Lower lobe of right lung (tissue), 2 donors: ENCODE data around the gene WNT9A. TPM values are rescaled to one million over a fixed set of nuclear protein-coding genes. Genes with fewer than 3 reads are reported as not detected.

Source experiments
- ATAC-seq, 2 donors: fragments of 200-7000 bp; cut with Tn5 transposase; one replicate each; pipeline ENCODE4 v1.9.1; 2020 to 2022; ENCODE audit warnings: mild to moderate bottlenecking in 2 of 2, moderate library complexity in 2 of 2
- DNase-seq: peaks from one replicate; pipeline ENCODE4 v3.0.0-alpha.2; 2020
- H3K27ac ChIP-seq: fragments of 200-600 bp; one replicate; pipeline ENCODE4 v1.8.0; 2022
- H3K27me3 ChIP-seq: fragments of 200-600 bp; one replicate; pipeline ENCODE4 v1.8.0; 2022; ENCODE audit warnings: low read depth
- H3K36me3 ChIP-seq: fragments of 200-600 bp; one replicate; pipeline ENCODE4 v1.8.0; 2022; ENCODE audit warnings: mild to moderate bottlenecking
- H3K4me1 ChIP-seq: fragments of 200-600 bp; one replicate; pipeline ENCODE4 v1.8.0; 2022
- H3K4me3 ChIP-seq: fragments of 200-600 bp; one replicate; pipeline ENCODE4 v1.8.0; 2022; ENCODE audit warnings: mild to moderate bottlenecking
- H3K9me3 ChIP-seq: fragments of 200-600 bp; one replicate; pipeline ENCODE4 v1.8.0; 2022
- CTCF ChIP-seq: fragments of 200-600 bp; IDR thresholded peaks from one replicate; pipeline ENCODE4 v1.8.0; 2022; ENCODE audit warnings: antibody characterized with exemption, mild to moderate bottlenecking
- intact Hi-C: fragments of 100-400 bp; cut with DNase I; formaldehyde crosslinking; loops from one replicate; pipeline ENCODE4 v1.11.0; 2022
- total RNA-seq: library from RNA; stranded (reverse); fragmentation: NEBNext Ultra II Directional; extraction: Animal tissue kit (Norgen Biotek cat#: 25700); gene quantifications from one replicate; pipeline ENCODE4 v1.2.1, GENCODE V29; 2021
- donor health status: DM: no; HTN: yes; CAD: no; lungs with severe emphysema.

Gene WNT9A
- total RNA-seq, 1 donor from 2014 or later = 7.0 TPM

GRCh38 chr1:227891223-227891954 is 56.3 kb downstream of the WNT9A start:
- H3K36me3 ChIP-seq = no peaks in the 10 kb centered on the region
- intact Hi-C loops = no loop called here
- DNase-seq (peak; percentile 37), ATAC-seq (no peak)
- H3K27ac ChIP-seq = no peak overlapping the region
- no peaks in the 10 kb centered on the region for H3K9me3 ChIP-seq
- H3K27me3 ChIP-seq = no peaks in the 10 kb centered on the region
- H3K4me1 ChIP-seq = peaks cover 14% of the 10 kb centered on the region
- no peak overlapping the region for H3K4me3 ChIP-seq
- no peak for TF ChIP-seq CTCF

GRCh38 chr1:227890451-227891222 is 57.1 kb downstream of the WNT9A start:
- Histone ChIP-seq H3K27ac (no peak overlapping the region), H3K36me3 (no peaks in the 10 kb centered on the region), H3K4me1 (peaks cover 21% of the 10 kb centered on the region), H3K9me3 (no peaks in the 10 kb centered on the region), H3K27me3 (peaks cover 3% of the 10 kb centered on the region), H3K4me3 (no peak overlapping the region)
- no peak for DNase-seq
- no peak for ATAC-seq
- intact Hi-C loops = no loop called here
- TF ChIP-seq CTCF = no peak

GRCh38 chr1:227889863-227890405 is 57.8 kb downstream of the WNT9A start:
- Histone ChIP-seq H3K4me1 (peaks cover 25% of the 10 kb centered on the region), H3K4me3 (no peak overlapping the region), H3K36me3 (no peaks in the 10 kb centered on the region), H3K9me3 (no peaks in the 10 kb centered on the region), H3K27me3 (peaks cover 3% of the 10 kb centered on the region), H3K27ac (no peak overlapping the region)
- intact Hi-C loops = no loop called here
- TF ChIP-seq CTCF = no peak
- DNase-seq = peak; percentile 42
- no peak for ATAC-seq

- Histone ChIP-seq H3K4me1 (peaks cover 25% of the 10 kb centered on the region), H3K27me3 (peaks cover 3% of the 10 kb centered on the region)
- intact Hi-C loops = no loop called here
Observed at GRCh38 chr1:227889047-227889862, 58.5 kb downstream of the WNT9A start.

More at GRCh38 chr1:227889047-227889862, 58.5 kb downstream of the WNT9A start:
- H3K36me3 ChIP-seq = no peaks in the 10 kb centered on the region
- DNase-seq (peak; percentile 41), ATAC-seq (no peak)
- H3K27ac ChIP-seq = no peak overlapping the region
- no peak for TF ChIP-seq CTCF
- no peak overlapping the region for H3K4me3 ChIP-seq
- no peaks in the 10 kb centered on the region for H3K9me3 ChIP-seq
